Panc1 (cell line): ENCODE results near the gene MNT. TPM values are rescaled to one million over a fixed set of nuclear protein-coding genes. Genes with fewer than 3 reads are reported as not detected.

Source experiments
- ATAC-seq: fragments of 200-7000 bp; cut with Tn5 transposase; 2 replicates; pipeline ENCODE4 v1.9.1; 2020; ENCODE audit warnings: mild to moderate bottlenecking, moderate library complexity
- BruUV-seq: library from RNA; stranded (reverse); fragments of 400-500 nt; replicated peaks from 2 replicates; lab custom pipeline; 2021; lab: Mats Ljungman, UMichigan
- CTCF ChIA-PET: fragments of 300-600 bp; sonication (Branson Sonifier 250); formaldehyde crosslinking; loops from one replicate; lab custom pipeline; 2022; ENCODE audit warnings: antibody characterized with exemption; lab: Charles Lee
- POLR2A ChIA-PET: fragments of 300-600 bp; sonication (Branson Sonifier 250); formaldehyde crosslinking; loops from one replicate; lab custom pipeline; 2022; ENCODE audit warnings: antibody characterized with exemption; lab: Charles Lee
- DNase-seq: peaks from one replicate; pipeline ENCODE4 v3.0.0-alpha.2; 2010; ENCODE audit warnings: low read depth, low spot score
- H3K27ac ChIP-seq: 2 replicates; pipeline ENCODE4 v1.5.1; 2011; ENCODE audit warnings: mild to moderate bottlenecking, low read length, inconsistent platforms
- H3K27me3 ChIP-seq: fragments of 200-500 bp; sonication (Bioruptor generic); 2 replicates; pipeline ENCODE4 v1.6.0; 2014; ENCODE audit warnings: low read length, inconsistent platforms; ENCODE audit not compliant: control insufficient read depth, insufficient read depth
- H3K36me3 ChIP-seq: fragments of 200-500 bp; sonication (Bioruptor generic); 2 replicates; pipeline ENCODE4 v1.5.1; 2014; ENCODE audit warnings: inconsistent platforms, mild to moderate bottlenecking, low read length, moderate library complexity; ENCODE audit not compliant: control insufficient read depth, insufficient read depth
- H3K4me1 ChIP-seq: 2 replicates; pipeline ENCODE4 v1.5.1; 2011; ENCODE audit warnings: inconsistent platforms, mild to moderate bottlenecking, low read length, moderate library complexity; ENCODE audit not compliant: control insufficient read depth, insufficient read depth
- H3K4me3 ChIP-seq, 2 experiments: 2 replicates each; pipeline ENCODE4 v1.5.1; 2011 to 2012; ENCODE audit warnings: low read depth in 2 of 2, low read length in 2 of 2, mild to moderate bottlenecking in 2 of 2, inconsistent platforms in 1 of 2, moderate library complexity in 1 of 2
- H3K9me3 ChIP-seq: fragments of 200-500 bp; sonication (Bioruptor generic); 2 replicates; pipeline ENCODE4 v1.5.1; 2014; ENCODE audit warnings: low read depth, mild to moderate bottlenecking, inconsistent platforms, low read length, moderate library complexity; ENCODE audit not compliant: control insufficient read depth, insufficient read depth
- POLR2AphosphoS5 ChIP-seq: IDR thresholded peaks from 2 replicates; pipeline ENCODE4 v1.6.1; 2012; ENCODE audit warnings: mild to moderate bottlenecking, low read depth, low read length, moderate library complexity
- SIN3A ChIP-seq: IDR thresholded peaks from 2 replicates; pipeline ENCODE4 v1.6.1; 2012; ENCODE audit warnings: low read depth, mild to moderate bottlenecking, low read length, moderate library complexity, borderline replicate concordance; ENCODE audit not compliant: insufficient read depth
- TCF7L2 ChIP-seq: IDR thresholded peaks from 2 replicates; pipeline ENCODE4 v1.6.1; 2011; ENCODE audit warnings: mild to moderate bottlenecking, low read depth, low read length, inconsistent platforms
- in situ Hi-C: cut with HindIII; loops from 2 replicates; pipeline ENCODE4 v1.10.0; 2016; ENCODE audit warnings: low sequenced_read_pairs, low pct_unique_long_range_greater_than_20kb
- intact Hi-C: fragments of 100-400 bp; cut with micrococcal nuclease; formaldehyde crosslinking; loops from one replicate; pipeline ENCODE4 v1.10.0; 2022; ENCODE audit not compliant: unreplicated experiment
- total RNA-seq: library from RNA; stranded (reverse); gene quantifications from one replicate; pipeline ENCODE4 v1.2.1, GENCODE V29; 2021; ENCODE audit not compliant: unreplicated experiment
- TF ChIP-seq, protein P1 (sequence below), 2 experiments: IDR thresholded peaks; 2 replicates each; pipeline ENCODE4 v1.6.1; 2011 to 2012; ENCODE audit warnings: low read depth in 2 of 2, control low read depth in 1 of 2, low read length in 1 of 2, mild to moderate bottlenecking in 1 of 2, moderate library complexity in 1 of 2; ENCODE audit not compliant: insufficient read depth in 1 of 2
- TF ChIP-seq, protein P2 (sequence below): fragments of 450-650 bp; IDR thresholded peaks from 2 replicates; pipeline ENCODE4 v1.5.1; 2017; ENCODE audit warnings: mild to moderate bottlenecking

The MNT gene
- total RNA-seq, 1 experiment from 2014 or later = 31.8 TPM

DNA sequence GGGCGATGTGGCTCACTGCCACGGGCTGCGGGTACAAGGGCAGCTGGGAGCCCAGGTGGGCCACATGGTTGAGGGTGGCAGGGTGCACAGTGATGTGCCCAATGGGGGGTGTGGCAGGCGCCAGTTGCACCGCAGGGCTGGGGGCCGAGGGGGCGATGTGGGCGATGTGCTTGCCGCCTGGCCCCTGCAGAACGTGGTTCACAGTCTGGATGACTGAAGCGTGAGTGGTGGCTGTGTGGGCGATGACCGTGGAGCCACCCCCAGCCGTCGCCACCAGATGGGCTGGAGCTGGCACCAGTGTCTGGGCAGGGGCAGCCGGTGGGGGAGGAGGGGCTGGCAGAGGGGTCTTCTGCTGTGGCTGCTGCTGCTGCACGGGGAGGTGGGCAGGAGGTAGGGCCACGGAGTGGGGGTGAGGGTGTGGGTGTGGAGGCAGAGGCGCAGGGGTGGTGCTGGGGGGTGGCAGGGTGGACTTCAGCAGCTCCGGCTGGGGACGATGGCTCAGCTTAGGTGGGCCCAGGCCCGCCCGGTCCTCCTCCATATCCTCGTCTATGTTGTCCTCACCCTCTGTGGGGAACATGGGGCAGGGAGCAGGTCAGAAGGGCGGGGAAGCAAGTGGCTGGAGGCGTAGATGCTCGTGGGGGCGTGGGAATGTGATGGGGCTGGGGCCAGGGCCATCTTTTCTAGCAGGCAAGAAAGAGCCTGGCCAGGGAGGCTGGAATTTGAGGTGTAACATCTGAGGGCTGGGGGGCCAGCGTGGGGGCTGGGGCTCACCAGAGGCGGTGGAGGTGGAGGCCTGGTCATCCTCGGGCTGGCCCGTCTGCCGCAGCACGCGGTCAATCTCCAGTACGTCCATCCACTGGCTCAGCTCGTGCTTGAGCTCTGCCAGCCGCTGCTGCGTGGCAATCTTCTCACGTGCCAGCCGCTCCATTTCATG is 13.5 kb downstream of the MNT start:
- no peak overlapping the region for H3K27ac ChIP-seq
- ATAC-seq = no peak
- TF ChIP-seq TCF7L2 = no peak
- TF ChIP-seq POLR2AphosphoS5 = no peak
- no peak for TF ChIP-seq SIN3A
- TF ChIP-seq, protein P1, sequence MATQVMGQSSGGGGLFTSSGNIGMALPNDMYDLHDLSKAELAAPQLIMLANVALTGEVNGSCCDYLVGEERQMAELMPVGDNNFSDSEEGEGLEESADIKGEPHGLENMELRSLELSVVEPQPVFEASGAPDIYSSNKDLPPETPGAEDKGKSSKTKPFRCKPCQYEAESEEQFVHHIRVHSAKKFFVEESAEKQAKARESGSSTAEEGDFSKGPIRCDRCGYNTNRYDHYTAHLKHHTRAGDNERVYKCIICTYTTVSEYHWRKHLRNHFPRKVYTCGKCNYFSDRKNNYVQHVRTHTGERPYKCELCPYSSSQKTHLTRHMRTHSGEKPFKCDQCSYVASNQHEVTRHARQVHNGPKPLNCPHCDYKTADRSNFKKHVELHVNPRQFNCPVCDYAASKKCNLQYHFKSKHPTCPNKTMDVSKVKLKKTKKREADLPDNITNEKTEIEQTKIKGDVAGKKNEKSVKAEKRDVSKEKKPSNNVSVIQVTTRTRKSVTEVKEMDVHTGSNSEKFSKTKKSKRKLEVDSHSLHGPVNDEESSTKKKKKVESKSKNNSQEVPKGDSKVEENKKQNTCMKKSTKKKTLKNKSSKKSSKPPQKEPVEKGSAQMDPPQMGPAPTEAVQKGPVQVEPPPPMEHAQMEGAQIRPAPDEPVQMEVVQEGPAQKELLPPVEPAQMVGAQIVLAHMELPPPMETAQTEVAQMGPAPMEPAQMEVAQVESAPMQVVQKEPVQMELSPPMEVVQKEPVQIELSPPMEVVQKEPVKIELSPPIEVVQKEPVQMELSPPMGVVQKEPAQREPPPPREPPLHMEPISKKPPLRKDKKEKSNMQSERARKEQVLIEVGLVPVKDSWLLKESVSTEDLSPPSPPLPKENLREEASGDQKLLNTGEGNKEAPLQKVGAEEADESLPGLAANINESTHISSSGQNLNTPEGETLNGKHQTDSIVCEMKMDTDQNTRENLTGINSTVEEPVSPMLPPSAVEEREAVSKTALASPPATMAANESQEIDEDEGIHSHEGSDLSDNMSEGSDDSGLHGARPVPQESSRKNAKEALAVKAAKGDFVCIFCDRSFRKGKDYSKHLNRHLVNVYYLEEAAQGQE (IDR thresholded peaks at IDR 0.05; ENCODE audit: insufficient read depth in 1 of 2, low read depth in 2 of 2, low read length in 1 of 2) = no peak
- TF ChIP-seq, protein P2, sequence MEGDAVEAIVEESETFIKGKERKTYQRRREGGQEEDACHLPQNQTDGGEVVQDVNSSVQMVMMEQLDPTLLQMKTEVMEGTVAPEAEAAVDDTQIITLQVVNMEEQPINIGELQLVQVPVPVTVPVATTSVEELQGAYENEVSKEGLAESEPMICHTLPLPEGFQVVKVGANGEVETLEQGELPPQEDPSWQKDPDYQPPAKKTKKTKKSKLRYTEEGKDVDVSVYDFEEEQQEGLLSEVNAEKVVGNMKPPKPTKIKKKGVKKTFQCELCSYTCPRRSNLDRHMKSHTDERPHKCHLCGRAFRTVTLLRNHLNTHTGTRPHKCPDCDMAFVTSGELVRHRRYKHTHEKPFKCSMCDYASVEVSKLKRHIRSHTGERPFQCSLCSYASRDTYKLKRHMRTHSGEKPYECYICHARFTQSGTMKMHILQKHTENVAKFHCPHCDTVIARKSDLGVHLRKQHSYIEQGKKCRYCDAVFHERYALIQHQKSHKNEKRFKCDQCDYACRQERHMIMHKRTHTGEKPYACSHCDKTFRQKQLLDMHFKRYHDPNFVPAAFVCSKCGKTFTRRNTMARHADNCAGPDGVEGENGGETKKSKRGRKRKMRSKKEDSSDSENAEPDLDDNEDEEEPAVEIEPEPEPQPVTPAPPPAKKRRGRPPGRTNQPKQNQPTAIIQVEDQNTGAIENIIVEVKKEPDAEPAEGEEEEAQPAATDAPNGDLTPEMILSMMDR = no peak
- no peaks in the 10 kb centered on the region for H3K36me3 ChIP-seq
- intact Hi-C loops = no loop called here
- in situ Hi-C loops = no loop called here
- no peaks in the 10 kb centered on the region for H3K9me3 ChIP-seq
- H3K27me3 ChIP-seq = no peaks in the 10 kb centered on the region
- no peak overlapping the region for H3K4me3 ChIP-seq
- ChIA-PET POLR2A (no interaction called here), CTCF (no interaction called here)
- H3K4me1 ChIP-seq = peaks cover 21% of the 10 kb centered on the region
- no TSS peak for BruUV-seq
- DNase-seq = no peak

DNA sequence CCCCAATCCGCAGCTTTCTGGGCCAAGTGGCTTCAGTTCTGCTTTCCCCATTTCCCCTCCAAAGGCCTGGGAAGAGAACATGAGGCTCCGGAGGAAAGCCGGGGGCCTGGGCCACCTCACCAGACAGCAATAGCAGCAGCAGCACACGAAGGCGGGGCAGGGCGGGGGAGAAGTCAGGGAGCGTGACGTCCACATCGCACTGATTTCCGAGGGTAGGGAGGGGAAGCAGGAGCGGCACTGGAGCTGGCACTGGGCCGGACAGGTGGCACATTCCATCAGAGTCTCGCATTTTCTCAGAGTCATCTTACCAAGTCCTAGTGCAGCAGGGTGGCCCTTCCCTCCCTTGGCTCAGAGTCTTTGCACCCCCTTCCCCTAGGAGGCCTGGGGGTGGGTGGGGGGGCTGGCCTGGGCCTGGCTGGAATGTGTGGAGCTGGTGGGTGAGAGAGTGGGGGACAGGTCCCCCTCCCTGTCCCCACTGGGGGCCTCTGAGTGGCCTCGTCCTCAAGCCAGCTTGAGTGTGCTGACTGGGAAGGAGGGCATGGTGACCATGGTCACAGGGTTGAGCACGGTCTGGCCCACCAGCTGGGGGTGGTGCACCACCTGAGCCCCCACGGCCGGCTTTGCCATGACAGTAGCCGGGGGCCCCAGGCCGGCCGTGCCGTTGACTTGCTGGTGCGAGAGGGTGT is 14.3 kb downstream of the MNT start:
- no TSS peak for BruUV-seq
- no peaks in the 10 kb centered on the region for H3K36me3 ChIP-seq
- TF ChIP-seq POLR2AphosphoS5 (no peak), SIN3A (no peak), TCF7L2 (no peak)
- TF ChIP-seq, protein P1 (IDR thresholded peaks at IDR 0.05; ENCODE audit: insufficient read depth in 1 of 2, low read depth in 2 of 2, low read length in 1 of 2) = no peak
- TF ChIP-seq, protein P2 = no peak
- intact Hi-C loops (no loop called here), in situ Hi-C loops (no loop called here)
- no peak overlapping the region for H3K4me3 ChIP-seq
- H3K27ac ChIP-seq = no peak overlapping the region
- ChIA-PET CTCF (no interaction called here), POLR2A (interaction anchor here (0.5 kb wide), 1 partner anchor 310 kb away, joined by 3 read pairs; no protein-coding TSS in a partner anchor)
- peaks cover 14% of the 10 kb centered on the region for H3K4me1 ChIP-seq
- ATAC-seq (no peak), DNase-seq (no peak)
- no peaks in the 10 kb centered on the region for H3K27me3 ChIP-seq
- no peaks in the 10 kb centered on the region for H3K9me3 ChIP-seq
